HG02678 (cell line): ENCODE data around the gene ADIPOR2.
"Not testable (repeated sequence)": the region's sequence is repeated elsewhere in the genome, so short reads cannot be mapped to it uniquely, and the experiment has no call there.

Experiments used
- ATAC-seq: cut with Tn5 transposase; IDR thresholded peaks from one replicate; pipeline ENCODE4 v1.9.1; 2021; ENCODE audit warnings: mild to moderate bottlenecking, moderate library complexity; ENCODE audit not compliant: unreplicated experiment

ADIPOR2 gene

GRCh38 chr12:1702713-1703112 lies 11.8 kb downstream of the ADIPOR2 start:
- no peak for ATAC-seq

- no peak for ATAC-seq
Observed at GRCh38 chr12:1703771-1704722, 13.2 kb downstream of the ADIPOR2 start.

GRCh38 chr12:1705774-1706631 lies 15.1 kb downstream of the ADIPOR2 start:
- ATAC-seq: no peak

GRCh38 chr12:1706632-1706980 lies 15.7 kb downstream of the ADIPOR2 start:
- no peak for ATAC-seq

GRCh38 chr12:1707051-1707450 lies 16.2 kb downstream of the ADIPOR2 start:
- no peak for ATAC-seq

- ATAC-seq: not testable (repeated sequence)
Observed at GRCh38 chr12:1709968-1710367, 19.1 kb downstream of the ADIPOR2 start.

- ATAC-seq: not testable (repeated sequence)
Observed at GRCh38 chr12:1710870-1711269, 20.0 kb downstream of the ADIPOR2 start.

- ATAC-seq: not testable (repeated sequence)
Observed at GRCh38 chr12:1711536-1712211, 20.8 kb downstream of the ADIPOR2 start.

GRCh38 chr12:1712305-1712704 lies 21.4 kb downstream of the ADIPOR2 start:
- not testable (repeated sequence) for ATAC-seq

GRCh38 chr12:1712852-1713251 lies 22.0 kb downstream of the ADIPOR2 start:
- ATAC-seq: not testable (repeated sequence)

- not testable (repeated sequence) for ATAC-seq
Observed at GRCh38 chr12:1713783-1714348, 23.0 kb downstream of the ADIPOR2 start.

GRCh38 chr12:1715459-1715858 lies 24.6 kb downstream of the ADIPOR2 start:
- ATAC-seq: not testable (repeated sequence)

GRCh38 chr12:1716215-1716862 lies 25.5 kb downstream of the ADIPOR2 start:
- no peak for ATAC-seq

GRCh38 chr12:1716911-1717310 lies 26.0 kb downstream of the ADIPOR2 start:
- ATAC-seq: no peak

GRCh38 chr12:1719139-1719538 lies 28.3 kb downstream of the ADIPOR2 start:
- no peak for ATAC-seq

GRCh38 chr12:1720494-1720893 lies 29.6 kb downstream of the ADIPOR2 start:
- ATAC-seq: no peak

GRCh38 chr12:1723721-1724120 lies 32.9 kb downstream of the ADIPOR2 start:
- ATAC-seq: no peak

- ATAC-seq: no peak
Observed at GRCh38 chr12:1724250-1724649, 33.4 kb downstream of the ADIPOR2 start.

GRCh38 chr12:1726753-1727152 lies 35.9 kb downstream of the ADIPOR2 start:
- ATAC-seq: no peak

GRCh38 chr12:1728824-1729223 lies 38.0 kb downstream of the ADIPOR2 start:
- ATAC-seq: no peak
